8988T (cell line): ENCODE data around the gene PQBP1.

ENCODE experiments used
- DNase-seq: peaks from one replicate; pipeline ENCODE4 v3.0.0; 2011

Gene PQBP1

GRCh38 chrX:48902776-48903175 lies 5.0 kb downstream of the PQBP1 start:
- DNase-seq: no peak

- DNase-seq: no peak
Measured at GRCh38 chrX:48903290-48903689, 5.6 kb downstream of the PQBP1 start.

GRCh38 chrX:48904180-48904579 lies 6.5 kb downstream of the PQBP1 start:
- no peak for DNase-seq

GRCh38 chrX:48904626-48905025 lies 6.9 kb downstream of the PQBP1 start:
- DNase-seq: no peak

GRCh38 chrX:48905090-48905790 lies 7.5 kb downstream of the PQBP1 start:
- no peak for DNase-seq

- DNase-seq: no peak
Measured at GRCh38 chrX:48908600-48908999, 10.9 kb downstream of the PQBP1 start.

GRCh38 chrX:48909703-48910294 lies 12.1 kb downstream of the PQBP1 start:
- no peak for DNase-seq

GRCh38 chrX:48910926-48911411 lies 13.2 kb downstream of the PQBP1 start:
- no peak for DNase-seq

GRCh38 chrX:48911412-48912182 lies 13.9 kb downstream of the PQBP1 start, which contains the start of gene SLC35A2:
Gene SLC35A2, minus strand, starts transcription at chrX:48911646. Its CDS starts 10 bp downstream, at chrX:48911636.
- DNase-seq: peak; percentile 67

- no peak for DNase-seq
Measured at GRCh38 chrX:48913605-48914366, 16.1 kb downstream of the PQBP1 start.

GRCh38 chrX:48914593-48915493 lies 17.1 kb downstream of the PQBP1 start:
- no peak for DNase-seq

- peak; percentile 81 for DNase-seq
Measured at GRCh38 chrX:48917139-48918001, 19.6 kb downstream of the PQBP1 start.

GRCh38 chrX:48918301-48918642 lies 20.5 kb downstream of the PQBP1 start:
- DNase-seq: no peak

- DNase-seq: peak; percentile 80
Measured at GRCh38 chrX:48918643-48919340, 21.1 kb downstream of the PQBP1 start, which contains the start of gene PIM2. Gene PIM2, minus strand, starts transcription at chrX:48919024. Its CDS starts 190 bp downstream, at chrX:48918834.

GRCh38 chrX:48919360-48919841 lies 21.7 kb downstream of the PQBP1 start:
- no peak for DNase-seq

- DNase-seq: no peak
Measured at GRCh38 chrX:48919947-48920717, 22.4 kb downstream of the PQBP1 start.

- no peak for DNase-seq
Measured at GRCh38 chrX:48920718-48921104, 23.0 kb downstream of the PQBP1 start.

- DNase-seq: no peak
Measured at GRCh38 chrX:48923771-48924170, 26.0 kb downstream of the PQBP1 start.

- no peak for DNase-seq
Measured at GRCh38 chrX:48924270-48924669, 26.5 kb downstream of the PQBP1 start.
